Hypothalamus (tissue), 51 donors: ENCODE results near the gene FKBP10.
A peak's percentile ranks its signal among the peaks of the same experiment; 100 is the strongest.

Experiments used
- DNase-seq, 51 donors: peaks; one replicate each; lab custom pipeline; 2025; lab: John Stamatoyannopoulos, UW

FKBP10 gene

GRCh38 chr17:41870627-41871026 is 57.8 kb downstream of the FKBP10 start:
- peak in 1 of 51 donors; percentile 12 for DNase-seq

- no peak for DNase-seq
Observed at GRCh38 chr17:41871789-41872188, 59.0 kb downstream of the FKBP10 start.
